ENCODE data around the gene TSPAN18.

DNA sequence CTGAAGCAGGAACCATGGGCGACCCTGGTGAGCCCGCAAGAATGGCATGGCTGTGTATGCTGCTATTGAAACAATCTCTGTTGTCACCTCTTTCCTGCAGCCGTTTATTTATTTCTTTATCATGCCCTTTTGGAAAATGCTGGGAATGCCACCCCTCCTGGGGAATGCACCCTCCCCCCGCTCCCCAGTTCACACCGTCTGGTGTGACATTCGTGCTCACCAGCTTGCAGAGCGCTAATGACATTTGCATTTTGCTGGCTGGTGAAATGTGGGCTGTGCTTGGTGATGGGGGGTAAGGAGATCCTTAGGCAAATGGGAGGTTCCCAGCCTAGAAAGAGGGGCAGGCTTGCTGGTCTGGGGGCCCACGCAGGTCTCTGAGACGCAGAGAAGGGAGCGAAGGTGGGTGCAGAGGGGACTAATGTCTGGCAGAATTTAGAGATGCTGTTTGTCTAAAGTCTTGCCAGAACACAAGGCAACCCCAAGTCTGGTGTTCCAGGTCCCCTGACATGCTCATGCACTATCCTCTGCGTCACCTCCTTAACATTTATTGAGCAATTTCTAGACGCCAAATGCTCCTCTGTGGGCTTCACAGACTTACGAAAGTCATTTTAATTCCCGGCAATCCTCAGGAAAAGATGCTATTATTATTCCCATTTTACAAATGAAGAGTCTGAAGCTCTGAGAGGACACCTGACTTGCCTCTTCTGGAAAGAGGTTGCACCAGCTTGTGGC is 132.2 kb downstream of the TSPAN18 start:
- TF ChIP-seq, protein P1, sequence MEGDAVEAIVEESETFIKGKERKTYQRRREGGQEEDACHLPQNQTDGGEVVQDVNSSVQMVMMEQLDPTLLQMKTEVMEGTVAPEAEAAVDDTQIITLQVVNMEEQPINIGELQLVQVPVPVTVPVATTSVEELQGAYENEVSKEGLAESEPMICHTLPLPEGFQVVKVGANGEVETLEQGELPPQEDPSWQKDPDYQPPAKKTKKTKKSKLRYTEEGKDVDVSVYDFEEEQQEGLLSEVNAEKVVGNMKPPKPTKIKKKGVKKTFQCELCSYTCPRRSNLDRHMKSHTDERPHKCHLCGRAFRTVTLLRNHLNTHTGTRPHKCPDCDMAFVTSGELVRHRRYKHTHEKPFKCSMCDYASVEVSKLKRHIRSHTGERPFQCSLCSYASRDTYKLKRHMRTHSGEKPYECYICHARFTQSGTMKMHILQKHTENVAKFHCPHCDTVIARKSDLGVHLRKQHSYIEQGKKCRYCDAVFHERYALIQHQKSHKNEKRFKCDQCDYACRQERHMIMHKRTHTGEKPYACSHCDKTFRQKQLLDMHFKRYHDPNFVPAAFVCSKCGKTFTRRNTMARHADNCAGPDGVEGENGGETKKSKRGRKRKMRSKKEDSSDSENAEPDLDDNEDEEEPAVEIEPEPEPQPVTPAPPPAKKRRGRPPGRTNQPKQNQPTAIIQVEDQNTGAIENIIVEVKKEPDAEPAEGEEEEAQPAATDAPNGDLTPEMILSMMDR (IDR thresholded peaks at IDR 0.05): no peak
- no peak for TF ChIP-seq POLR2A (IDR thresholded peaks at IDR 0.05)
